Measurements from ENCODE around the gene NFE2L2. TPM values are rescaled to one million over a fixed set of nuclear protein-coding genes. Genes with fewer than 3 reads are reported as not detected.
"Not testable (repeated sequence)": the region's sequence is repeated elsewhere in the genome, so short reads cannot be mapped to it uniquely, and the experiment has no call there.

Gene NFE2L2
- total RNA-seq, 1 donor from 2014 or later: 13.4 TPM

DNA sequence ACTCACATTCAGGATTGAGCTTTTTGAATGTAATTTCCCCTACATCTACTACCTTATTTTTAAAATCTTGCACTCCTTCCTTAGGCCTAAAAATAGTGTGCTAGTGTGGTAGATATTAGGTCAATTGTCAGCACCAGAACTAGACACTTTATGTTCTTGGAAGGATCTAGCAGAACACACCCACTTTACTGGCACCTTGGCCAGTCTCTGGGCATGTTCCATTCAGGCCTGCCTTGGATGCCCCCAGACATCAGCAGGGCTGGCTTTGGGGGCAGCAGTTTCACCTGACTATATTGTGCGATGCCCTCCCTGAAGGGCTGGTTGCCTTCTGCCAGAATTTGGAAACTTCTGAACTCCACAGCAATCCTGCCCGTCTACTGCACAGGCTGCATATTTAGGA, 15.3 kb upstream of the NFE2L2 start:
- DNase-seq: no peak

GRCh38 chr2:177275743-177276055, 11.2 kb upstream of the NFE2L2 start:
- DNase-seq: no peak

DNA sequence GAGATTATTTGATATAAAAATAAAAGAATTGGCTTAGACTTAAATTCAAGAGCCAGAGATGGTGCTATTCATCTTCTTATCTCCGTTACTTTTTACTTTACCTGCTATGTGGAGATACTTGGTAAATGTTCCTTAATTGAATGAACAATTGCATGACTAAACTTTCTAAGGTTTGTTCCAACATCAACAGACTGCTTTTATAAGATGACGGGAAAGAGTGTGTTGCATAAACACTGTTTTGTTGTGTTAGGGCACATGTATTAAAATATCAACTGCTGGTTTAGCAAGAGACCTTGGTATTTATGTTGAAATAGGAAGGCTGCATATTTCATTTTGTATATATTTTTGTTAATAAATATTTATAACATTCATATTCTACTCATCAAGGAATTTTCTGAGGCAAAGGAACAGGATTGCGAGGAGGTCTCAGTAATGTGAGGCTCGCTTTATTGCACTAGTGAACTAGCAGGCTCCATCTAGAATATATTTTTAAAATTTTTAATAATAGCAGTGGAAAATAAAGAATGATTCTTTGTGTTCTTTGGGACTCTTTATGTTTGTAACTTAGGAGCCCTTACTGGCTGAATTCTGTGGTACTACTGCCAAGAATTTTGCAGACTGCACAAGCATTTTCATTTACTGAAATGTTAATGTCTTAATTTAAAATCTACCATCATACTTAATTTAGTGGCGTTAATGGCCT, 10.7 kb upstream of the NFE2L2 start:
- no peak for DNase-seq

DNA sequence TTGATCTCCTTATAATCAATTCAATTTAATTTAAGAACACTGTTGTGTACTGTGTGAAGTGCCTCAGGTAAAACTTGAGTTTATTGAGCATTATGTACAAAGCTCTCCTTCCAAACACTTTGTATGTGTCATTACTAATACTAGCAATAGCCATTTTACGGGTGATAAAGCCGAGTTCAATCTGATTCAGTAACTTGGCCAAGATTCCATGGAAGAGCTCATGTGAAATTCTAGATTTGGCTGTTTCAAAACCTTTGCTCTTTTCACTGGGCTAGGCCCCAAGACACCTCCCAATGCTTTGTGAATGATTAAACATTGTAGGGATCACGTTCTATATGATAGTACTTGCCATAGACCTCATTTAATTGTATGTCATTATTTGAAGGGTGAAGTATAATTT, 8.9 kb upstream of the NFE2L2 start:
- no peak for DNase-seq

DNA sequence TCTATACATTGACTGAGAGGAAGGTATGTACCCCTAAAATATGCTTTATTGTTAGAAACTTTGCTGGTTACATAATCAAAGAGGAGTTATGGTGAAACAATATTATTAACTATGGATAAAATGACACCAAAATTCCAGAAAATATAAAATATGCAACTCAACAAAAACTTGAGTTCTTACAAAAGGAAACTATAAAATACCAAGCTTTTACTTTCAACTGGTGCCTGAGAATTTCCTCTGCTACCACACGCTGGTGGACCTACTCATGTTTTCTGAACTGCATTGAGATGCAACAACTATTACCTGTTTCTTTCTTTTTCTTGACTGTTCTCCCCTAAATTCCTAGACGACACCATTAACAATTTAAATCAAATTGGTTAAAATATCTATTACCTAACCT, 8.2 kb upstream of the NFE2L2 start:
- DNase-seq: no peak

- DNase-seq: no peak
Measured at GRCh38 chr2:177271981-177272666, 7.6 kb upstream of the NFE2L2 start.

DNA sequence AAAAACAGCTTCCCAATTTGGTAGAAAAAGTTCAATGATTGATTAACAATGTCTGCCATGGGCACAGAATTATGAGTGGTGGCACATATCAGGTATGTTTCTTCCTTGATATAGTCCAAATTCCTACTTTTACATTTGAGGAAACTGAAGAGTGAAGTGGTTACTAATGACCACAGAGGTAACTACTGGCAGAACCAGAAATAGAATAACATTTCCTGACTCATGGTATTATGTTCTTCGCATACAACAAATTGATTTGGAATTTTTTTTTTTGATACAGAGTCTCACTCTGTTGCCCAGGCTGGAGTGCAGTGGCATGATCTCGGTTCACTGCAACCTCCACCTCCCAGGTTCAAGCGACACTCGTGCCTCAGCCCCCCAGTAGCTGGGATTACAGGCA, 6.0 kb upstream of the NFE2L2 start:
- no peak for DNase-seq

DNA sequence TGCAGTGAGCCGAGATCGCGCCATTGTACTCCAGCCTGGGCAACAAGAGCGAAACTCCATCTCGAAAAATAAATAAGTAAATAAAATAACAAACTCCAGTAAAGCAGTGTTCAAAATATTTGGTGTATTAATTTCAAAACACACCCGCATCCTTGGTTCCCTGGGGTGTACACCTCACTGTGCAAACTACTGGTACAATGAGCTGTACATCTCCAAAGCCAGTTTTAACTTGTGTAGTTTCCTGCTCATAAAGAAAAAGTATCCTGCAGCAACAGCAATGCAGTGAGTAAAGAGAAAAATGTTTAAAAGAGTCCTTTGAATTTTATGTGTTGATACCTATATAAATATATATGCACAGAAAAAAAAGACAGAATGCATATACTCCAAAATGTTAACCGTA, 4.4 kb upstream of the NFE2L2 start:
- no peak for DNase-seq

GRCh38 chr2:177268187-177268871, 3.8 kb upstream of the NFE2L2 start:
- no peak for DNase-seq

- DNase-seq: not testable (repeated sequence)
Measured at GRCh38 chr2:177266955-177267354, 2.4 kb upstream of the NFE2L2 start.

DNA sequence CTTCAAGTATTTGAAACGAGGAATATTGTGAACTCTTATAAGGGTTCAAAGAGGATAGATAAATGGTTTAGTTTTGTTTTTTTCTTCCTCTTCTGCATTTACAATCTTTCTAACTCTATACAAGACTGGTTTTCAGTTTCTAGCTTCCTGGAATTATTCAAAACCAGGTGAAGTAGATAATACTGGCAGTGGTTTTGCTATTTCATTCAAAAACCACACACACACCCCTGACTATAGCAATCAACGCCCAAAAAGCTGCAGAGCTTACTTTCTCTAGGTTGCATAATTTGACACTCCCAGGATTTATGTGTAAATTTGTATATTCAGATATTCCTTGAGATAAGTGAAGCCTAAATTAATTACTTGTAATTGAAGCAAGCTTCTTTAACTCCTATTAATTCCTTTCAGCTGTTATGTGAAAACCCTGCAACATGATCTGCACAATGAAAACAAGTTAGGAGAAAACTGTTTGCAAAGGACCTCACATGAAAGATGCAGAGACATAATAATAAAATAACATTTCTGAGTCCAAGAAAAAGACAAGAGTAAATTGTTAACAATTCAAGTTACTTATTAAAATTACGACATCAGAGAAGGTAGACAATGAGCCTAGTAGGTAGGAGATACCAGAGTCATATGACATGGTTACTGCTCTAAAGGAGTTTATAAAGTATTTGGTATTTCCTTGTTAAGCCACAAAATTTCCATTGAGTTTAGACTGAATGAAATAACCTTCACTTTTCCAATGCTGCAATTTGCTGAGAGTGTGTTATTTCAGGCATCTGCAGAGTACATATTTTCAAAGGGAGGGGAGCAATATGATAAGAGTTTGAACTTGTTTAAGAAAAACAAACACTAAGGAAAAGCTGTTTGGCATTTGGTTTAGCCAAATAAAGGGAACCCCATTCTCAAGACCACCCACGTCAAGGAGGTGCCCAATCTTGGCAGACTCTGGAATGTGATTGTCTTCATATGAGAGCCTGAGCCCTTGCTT, 1.6 kb upstream of the NFE2L2 start:
- DNase-seq: no peak

GRCh38 chr2:177264209-177264692, 276 bp downstream of the NFE2L2 start:
- no peak for DNase-seq

- DNase-seq: peak; percentile 92
Measured at GRCh38 chr2:177263451-177264208, 897 bp downstream of the NFE2L2 start.

GRCh38 chr2:177262958-177263450, 1.5 kb downstream of the NFE2L2 start:
- no peak for DNase-seq

DNA sequence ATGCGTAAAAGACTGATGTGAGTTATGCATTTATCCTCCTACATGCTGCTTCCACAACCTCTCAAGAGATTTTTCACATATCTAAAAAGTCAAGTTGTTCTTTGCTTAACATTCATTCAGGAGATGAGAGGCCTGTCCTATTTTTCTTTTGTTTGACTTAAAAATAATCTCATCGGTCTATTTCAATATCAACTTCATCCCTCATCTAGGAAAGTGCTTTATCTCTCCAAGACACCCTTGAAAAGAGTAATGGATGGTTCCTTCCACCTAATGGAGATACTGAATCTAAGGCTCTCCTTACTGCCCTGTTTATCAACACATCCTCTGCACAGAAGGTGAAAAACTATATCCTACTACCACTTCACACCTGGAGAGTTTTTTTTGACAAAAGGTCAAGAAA, 2.4 kb downstream of the NFE2L2 start:
- no peak for DNase-seq

DNA sequence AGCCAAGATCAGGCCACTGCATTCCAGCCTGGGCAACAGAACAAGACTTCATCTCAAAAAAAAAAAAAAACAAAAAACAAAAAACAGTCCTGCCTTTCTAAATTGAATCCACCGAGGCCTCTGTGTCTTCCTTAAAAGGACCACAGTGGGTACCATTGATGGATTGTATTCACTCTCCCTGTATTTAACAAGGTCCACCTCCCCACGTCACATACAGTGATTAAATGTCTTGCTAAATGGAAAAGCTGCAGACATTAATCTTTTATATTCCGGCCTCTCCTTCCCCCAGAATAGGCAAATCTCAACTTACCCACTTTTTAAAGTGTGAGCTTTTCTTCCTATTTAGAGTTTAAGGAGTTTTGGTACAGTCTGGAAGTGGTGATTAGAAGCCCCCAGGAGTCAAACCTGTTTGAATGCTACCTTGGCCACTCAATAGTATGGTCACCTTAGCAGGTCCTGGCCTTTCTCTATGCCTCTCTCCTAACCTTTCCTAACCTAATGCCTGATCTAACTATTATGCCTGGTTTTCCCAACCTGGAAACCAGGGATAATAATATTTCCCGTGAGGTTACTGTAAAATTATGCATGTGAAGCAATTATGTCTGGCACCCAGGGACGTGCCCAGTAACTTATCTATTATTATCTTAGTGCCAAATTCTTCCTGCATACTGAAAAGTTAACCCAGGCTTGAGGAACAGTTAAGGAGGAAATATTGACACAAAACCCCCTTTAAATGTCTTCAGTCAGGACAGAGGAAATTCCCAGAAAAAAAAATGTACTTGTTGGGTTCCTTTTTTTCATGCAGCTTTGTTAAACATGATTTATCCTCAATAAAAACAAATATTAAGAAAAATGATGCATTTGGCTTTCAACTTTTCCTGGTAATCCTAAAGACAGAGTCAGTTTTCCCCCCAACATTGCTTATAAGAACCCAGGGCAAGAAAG, 3.1 kb downstream of the NFE2L2 start:
- no peak for DNase-seq

- DNase-seq: no peak
Measured at GRCh38 chr2:177260379-177260778, 4.1 kb downstream of the NFE2L2 start.

DNA sequence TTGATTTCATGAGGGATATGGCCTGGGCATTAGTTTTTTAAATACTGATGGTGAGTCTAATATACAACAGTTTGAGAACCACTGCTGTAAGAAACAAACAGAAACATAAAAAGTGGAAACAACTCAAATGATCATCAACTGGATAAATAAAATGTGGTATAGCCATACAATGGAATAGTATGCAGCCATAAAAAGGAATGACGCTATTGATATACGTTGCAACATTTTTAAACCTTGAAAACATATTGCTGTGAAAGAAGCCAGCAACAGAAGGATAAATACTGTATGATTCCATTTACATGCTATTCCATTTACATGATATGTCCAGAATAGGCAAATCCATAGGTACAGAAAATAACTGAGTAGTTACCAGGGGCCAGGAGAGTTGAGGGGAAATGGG, 6.5 kb downstream of the NFE2L2 start:
- DNase-seq: no peak

- no peak for DNase-seq
Measured at GRCh38 chr2:177257471-177257870, 7.1 kb downstream of the NFE2L2 start.

- no peak for DNase-seq
Measured at GRCh38 chr2:177256695-177257094, 7.8 kb downstream of the NFE2L2 start.

Data from occipital lobe (tissue), 2 donors.